ENCODE data around the gene KISS1R.

- TF ChIP-seq, protein P1, sequence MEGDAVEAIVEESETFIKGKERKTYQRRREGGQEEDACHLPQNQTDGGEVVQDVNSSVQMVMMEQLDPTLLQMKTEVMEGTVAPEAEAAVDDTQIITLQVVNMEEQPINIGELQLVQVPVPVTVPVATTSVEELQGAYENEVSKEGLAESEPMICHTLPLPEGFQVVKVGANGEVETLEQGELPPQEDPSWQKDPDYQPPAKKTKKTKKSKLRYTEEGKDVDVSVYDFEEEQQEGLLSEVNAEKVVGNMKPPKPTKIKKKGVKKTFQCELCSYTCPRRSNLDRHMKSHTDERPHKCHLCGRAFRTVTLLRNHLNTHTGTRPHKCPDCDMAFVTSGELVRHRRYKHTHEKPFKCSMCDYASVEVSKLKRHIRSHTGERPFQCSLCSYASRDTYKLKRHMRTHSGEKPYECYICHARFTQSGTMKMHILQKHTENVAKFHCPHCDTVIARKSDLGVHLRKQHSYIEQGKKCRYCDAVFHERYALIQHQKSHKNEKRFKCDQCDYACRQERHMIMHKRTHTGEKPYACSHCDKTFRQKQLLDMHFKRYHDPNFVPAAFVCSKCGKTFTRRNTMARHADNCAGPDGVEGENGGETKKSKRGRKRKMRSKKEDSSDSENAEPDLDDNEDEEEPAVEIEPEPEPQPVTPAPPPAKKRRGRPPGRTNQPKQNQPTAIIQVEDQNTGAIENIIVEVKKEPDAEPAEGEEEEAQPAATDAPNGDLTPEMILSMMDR (IDR thresholded peaks at IDR 0.05), result no peak
- TF ChIP-seq POLR2A (IDR thresholded peaks at IDR 0.05), result no peak
Observed at GRCh38 chr19:947707-948539, 30.8 kb downstream of the KISS1R start.

All from adrenal gland (tissue), 5 donors.